ENCODE results near the gene ZNF365. TPM values are rescaled to one million over a fixed set of nuclear protein-coding genes. Genes with fewer than 3 reads are reported as not detected.

Gene ZNF365
- total and polyA plus RNA-seq, 9 of the 15 experiments (the other 6 are each of a cell fraction or from before 2014, with no cell fraction given), result 0.03 to 0.04 TPM; not detected in 7

GRCh38 chr10:62396864-62397263 lies 22.7 kb downstream of the ZNF365 start:
- H3K9ac ChIP-seq (ENCODE audit: insufficient read depth in 1 of 2, low read depth in 2 of 2, low read length in 2 of 2), result no peak overlapping the region
- H4K20me1 ChIP-seq (replicated peaks; ENCODE audit: control insufficient read depth, insufficient read depth, low read length), result no peaks in the 10 kb centered on the region
- no TSS peak for BruUV-seq (replicated peaks)
- ChIA-PET CTCF (ENCODE audit: low intra/inter-chr PET ratio) (no interaction called here), POLR2A (no interaction called here)
- H2AFZ ChIP-seq (ENCODE audit: low read depth, low read length), result no peak overlapping the region
- H3K4me2 ChIP-seq (ENCODE audit: insufficient read depth, low read length), result no peak overlapping the region
- in situ Hi-C loops (cut with MboI), result no loop called here
- intact Hi-C loops (cut with micrococcal nuclease), result no loop called here
- no peak overlapping the region for H3K4me3 ChIP-seq
- no peaks in the 10 kb centered on the region for H3K9me1 ChIP-seq (ENCODE audit: control insufficient read depth, insufficient read depth, low read length)
- FAIRE-seq, result no peak
- no peaks in the 10 kb centered on the region for H3K4me1 ChIP-seq (replicated peaks in 1 of 2; ENCODE audit: control insufficient read depth in 2 of 2, insufficient read depth in 2 of 2, low read length in 2 of 2)
- H3K27ac ChIP-seq (ENCODE audit: extremely low read depth, low read depth, low read length), result no peak overlapping the region
- no peaks in the 10 kb centered on the region for H3K79me2 ChIP-seq (ENCODE audit: control insufficient read depth, insufficient read depth, low read length)
- DNase-seq (ENCODE audit: extremely low read depth in 1 of 4, low spot score in 3 of 4), result no peak
- no peaks in the 10 kb centered on the region for H3K36me3 ChIP-seq (ENCODE audit: control insufficient read depth, insufficient read depth, low read length)
- WGBS (ENCODE audit: insufficient coverage, low coverage, missing lambda C conversion rate), result 2% methylated on average over 3 of the region's 3 CpGs
- ATAC-seq, result no peak
- H3K27me3 ChIP-seq (ENCODE audit: control insufficient read depth in 2 of 2, insufficient read depth in 2 of 2, low read length in 2 of 2), result no peaks in the 10 kb centered on the region
- no peaks in the 10 kb centered on the region for H3K9me3 ChIP-seq (replicated peaks; ENCODE audit: control insufficient read depth, insufficient read depth, low read depth, low read length)
- no peak for TF ChIP-seq DEAF1 (CRISPR knock-in tag; IDR thresholded peaks at IDR 0.05)
- no peak for TF ChIP-seq FOXJ3 (CRISPR knock-in tag; IDR thresholded peaks at IDR 0.05)
- TF ChIP-seq MYC (IDR thresholded peaks at IDR 0.05; ENCODE audit: low read depth, low read length), result no peak
- no peak for TF ChIP-seq MYC (CRISPR knock-in tag; IDR thresholded peaks at IDR 0.05; ENCODE audit: borderline replicate concordance, low read depth)
- no peak for TF ChIP-seq GATA2 (CRISPR knock-in tag; IDR thresholded peaks at IDR 0.05)
- TF ChIP-seq HDGF (IDR thresholded peaks at IDR 0.05), result no peak
- no peak for TF ChIP-seq SNAPC5 (CRISPR knock-in tag; IDR thresholded peaks at IDR 0.05)
- TF ChIP-seq ZBTB11 (CRISPR knock-in tag; IDR thresholded peaks at IDR 0.05), result no peak
- TF ChIP-seq HDAC1 (IDR thresholded peaks at IDR 0.05), result no peak
- TF ChIP-seq PRPF4 (IDR thresholded peaks at IDR 0.05; ENCODE audit: insufficient read depth, low read depth, low read length, poor library complexity, severe bottlenecking), result no peak
- no peak for TF ChIP-seq TEAD4 (IDR thresholded peaks at IDR 0.05; ENCODE audit: low read length)
- no peak for TF ChIP-seq TEAD4 (CRISPR knock-in tag; IDR thresholded peaks at IDR 0.05; ENCODE audit: borderline replicate concordance)
- TF ChIP-seq GTF2F1 (IDR thresholded peaks at IDR 0.05; ENCODE audit: low read depth, low read length), result no peak
- no peak for TF ChIP-seq ZNF398 (CRISPR knock-in tag; IDR thresholded peaks at IDR 0.05)
- TF ChIP-seq PURB (CRISPR knock-in tag; IDR thresholded peaks at IDR 0.05; ENCODE audit: low read depth), result no peak
- TF ChIP-seq TFAM (CRISPR knock-in tag; conservative IDR thresholded peaks at IDR 0.05), result no peak
- TF ChIP-seq IFI16 (CRISPR knock-in tag; IDR thresholded peaks at IDR 0.05), result no peak
